ENCODE data around the gene UNC5CL. TPM values are rescaled to one million over a fixed set of nuclear protein-coding genes. Genes with fewer than 3 reads are reported as not detected.
"Not testable (repeated sequence)": the region's sequence is repeated elsewhere in the genome, so short reads cannot be mapped to it uniquely, and the experiment has no call there.

UNC5CL gene
- total RNA-seq, 5 donors from 2014 or later (not counting 1 experiment from before 2014, with no cell fraction given) = 4.3 to 7.3 (median 5.5) TPM

GRCh38 chr6:41017663-41018062 lies 21.4 kb downstream of the UNC5CL start:
- no peaks in the 10 kb centered on the region for H3K4me1 Mint-ChIP-seq

GRCh38 chr6:41015860-41016259 lies 23.2 kb downstream of the UNC5CL start:
- H3K4me3 ChIP-seq (ENCODE audit: control insufficient read depth in 1 of 2, extremely low read depth in 1 of 2, low read length in 1 of 2); DNase-seq; ATAC-seq (replicated peaks in 1 of 4); CTCF ChIA-PET; H3K27ac Mint-ChIP-seq; H3K4me3 Mint-ChIP-seq; H3K27ac ChIP-seq (ENCODE audit: low read length); POLR2A ChIA-PET; H3K27me3 Mint-ChIP-seq; H3K36me3 ChIP-seq (ENCODE audit: control insufficient read depth in 2 of 2, extremely low read depth in 1 of 2, insufficient read depth in 1 of 2, low read length in 1 of 2); H3K9me3 Mint-ChIP-seq; H3K4me1 Mint-ChIP-seq; H3K27me3 ChIP-seq (replicated peaks in 1 of 2; ENCODE audit: control insufficient read depth in 2 of 2, extremely low read depth in 1 of 2, insufficient read depth in 2 of 2, low read length in 1 of 2); H3K9me3 ChIP-seq; H3K4me1 ChIP-seq (ENCODE audit: control insufficient read depth in 1 of 2, extremely low read depth in 1 of 2, insufficient read depth in 2 of 2, low read length in 2 of 2): not testable (repeated sequence)
- H3K36me3 Mint-ChIP-seq = peaks cover 13% of the 10 kb centered on the region
- 100% methylated on average over 1 of the region's 5 CpGs for WGBS (ENCODE audit: insufficient coverage)

More at GRCh38 chr6:41017663-41018062, 21.4 kb downstream of the UNC5CL start:
- H3K36me3 Mint-ChIP-seq = peaks cover 13% of the 10 kb centered on the region
- no peak overlapping the region for H3K27ac Mint-ChIP-seq
- H3K4me1 ChIP-seq (ENCODE audit: control insufficient read depth in 1 of 2, extremely low read depth in 1 of 2, insufficient read depth in 2 of 2, low read length in 2 of 2) = no peaks in the 10 kb centered on the region
- ATAC-seq (replicated peaks in 1 of 4) (no peak), DNase-seq (no peak)
- no peaks in the 10 kb centered on the region for H3K9me3 ChIP-seq
- peaks cover 0 to 7% of the 10 kb centered on the region in 2 donors for H3K36me3 ChIP-seq (ENCODE audit: control insufficient read depth in 2 of 2, extremely low read depth in 1 of 2, insufficient read depth in 1 of 2, low read length in 1 of 2)
- ChIA-PET CTCF (no interaction called here), POLR2A (no interaction called here)
- peaks cover 0 to 7% of the 10 kb centered on the region in 2 donors for H3K27me3 Mint-ChIP-seq
- no peak overlapping the region for H3K4me3 ChIP-seq (ENCODE audit: control insufficient read depth in 1 of 2, extremely low read depth in 1 of 2, low read length in 1 of 2)
- peaks cover 0 to 4% of the 10 kb centered on the region in 2 experiments for H3K27me3 ChIP-seq (replicated peaks in 1 of 2; ENCODE audit: control insufficient read depth in 2 of 2, extremely low read depth in 1 of 2, insufficient read depth in 2 of 2, low read length in 1 of 2)
- no peak overlapping the region for H3K4me3 Mint-ChIP-seq
- H3K27ac ChIP-seq (ENCODE audit: low read length) = no peak overlapping the region
- WGBS (ENCODE audit: insufficient coverage) = 67% methylated on average over 1 of the region's 1 CpG
- H3K9me3 Mint-ChIP-seq = no peaks in the 10 kb centered on the region

DNA sequence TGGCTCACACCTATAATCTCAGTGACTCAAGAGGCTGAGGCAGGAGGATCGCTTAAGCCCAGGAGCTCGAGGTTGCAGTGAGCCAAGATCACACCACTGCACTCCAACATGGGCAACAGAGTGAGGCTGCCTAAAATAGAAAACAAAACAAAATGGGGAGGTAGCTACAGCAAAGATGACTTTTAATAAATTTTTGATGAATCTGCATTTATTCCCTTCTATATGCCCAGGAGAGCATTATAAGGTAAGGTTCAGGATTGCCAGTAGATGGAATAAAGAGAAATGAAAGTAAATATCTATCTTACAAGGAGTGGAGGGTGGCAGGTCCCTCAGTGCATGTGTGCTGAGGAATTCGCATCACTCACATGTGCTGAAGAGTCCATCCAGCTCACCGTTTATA lies 24.2 kb downstream of the UNC5CL start:
- ATAC-seq (replicated peaks in 1 of 4) = no peak
- no peak overlapping the region for H3K4me3 ChIP-seq (ENCODE audit: control insufficient read depth in 1 of 2, extremely low read depth in 1 of 2, low read length in 1 of 2)
- H3K27ac ChIP-seq (ENCODE audit: low read length) = no peak overlapping the region
- no peaks in the 10 kb centered on the region for H3K4me1 ChIP-seq (ENCODE audit: control insufficient read depth in 1 of 2, extremely low read depth in 1 of 2, insufficient read depth in 2 of 2, low read length in 2 of 2)
- H3K36me3 Mint-ChIP-seq = peaks cover 10% of the 10 kb centered on the region
- no peak overlapping the region for H3K27ac Mint-ChIP-seq
- no peaks in the 10 kb centered on the region for H3K9me3 Mint-ChIP-seq
- ChIA-PET POLR2A (no interaction called here), CTCF (no interaction called here)
- no peaks in the 10 kb centered on the region for H3K9me3 ChIP-seq
- 100% methylated on average over 2 of the region's 4 CpGs for WGBS (ENCODE audit: insufficient coverage)
- H3K4me3 Mint-ChIP-seq = no peak overlapping the region
- H3K36me3 ChIP-seq (ENCODE audit: control insufficient read depth in 2 of 2, extremely low read depth in 1 of 2, insufficient read depth in 1 of 2, low read length in 1 of 2) = peaks cover 0 to 7% of the 10 kb centered on the region in 2 donors
- peaks cover 0 to 4% of the 10 kb centered on the region in 2 experiments for H3K27me3 ChIP-seq (replicated peaks in 1 of 2; ENCODE audit: control insufficient read depth in 2 of 2, extremely low read depth in 1 of 2, insufficient read depth in 2 of 2, low read length in 1 of 2)
- H3K27me3 Mint-ChIP-seq = peaks cover 0 to 12% of the 10 kb centered on the region in 2 donors
- no peaks in the 10 kb centered on the region for H3K4me1 Mint-ChIP-seq
- no peak for DNase-seq

DNA sequence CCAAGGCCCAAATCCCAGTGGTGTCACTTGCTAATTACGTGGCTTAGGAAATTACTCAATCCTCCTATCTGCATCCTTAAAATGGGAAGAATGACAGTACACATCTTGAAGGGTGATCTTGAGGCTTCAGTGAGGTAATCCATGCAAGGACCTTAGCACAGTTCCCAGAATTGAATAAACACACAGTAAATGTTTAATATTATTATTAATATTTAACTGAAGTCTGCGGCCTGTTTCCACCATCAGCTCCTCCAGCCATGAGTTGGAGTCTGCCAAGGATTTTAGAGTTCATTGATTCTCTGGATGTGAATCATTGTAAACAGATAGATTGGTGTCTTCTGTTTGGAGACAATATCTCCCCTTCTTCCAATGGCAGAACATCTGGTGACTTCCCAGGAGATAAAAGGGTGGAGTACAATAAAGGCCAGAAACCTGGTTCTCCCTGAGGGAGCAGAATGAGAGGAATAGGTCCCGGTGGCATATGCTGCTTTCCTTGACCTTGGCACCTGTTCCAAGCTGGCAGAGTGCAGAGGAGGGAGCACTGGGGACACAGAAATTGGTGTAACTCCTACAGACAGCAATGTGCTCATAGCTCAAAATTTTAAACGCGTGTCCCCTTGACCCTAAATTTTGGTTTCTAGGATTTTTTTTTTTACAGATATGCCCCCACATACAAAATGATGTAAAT lies 25.4 kb downstream of the UNC5CL start:
- Histone ChIP-seq H3K4me1 (ENCODE audit: control insufficient read depth in 1 of 2, extremely low read depth in 1 of 2, insufficient read depth in 2 of 2, low read length in 2 of 2) (no peaks in the 10 kb centered on the region), H3K36me3 (ENCODE audit: control insufficient read depth in 2 of 2, extremely low read depth in 1 of 2, insufficient read depth in 1 of 2, low read length in 1 of 2) (peaks cover 0 to 7% of the 10 kb centered on the region in 2 donors), H3K27ac (ENCODE audit: low read length) (no peak overlapping the region), H3K4me3 (ENCODE audit: control insufficient read depth in 1 of 2, extremely low read depth in 1 of 2, low read length in 1 of 2) (no peak overlapping the region), H3K9me3 (no peaks in the 10 kb centered on the region), H3K27me3 (replicated peaks in 1 of 2; ENCODE audit: control insufficient read depth in 2 of 2, extremely low read depth in 1 of 2, insufficient read depth in 2 of 2, low read length in 1 of 2) (peaks cover 0 to 4% of the 10 kb centered on the region in 2 experiments)
- ChIA-PET CTCF (no interaction called here), POLR2A (interaction anchor here in 1 of 2 donors (0.7 kb wide), 1 partner anchor 1071 kb away, joined by 3 read pairs; no protein-coding TSS in a partner anchor)
- no peak for ATAC-seq (replicated peaks in 1 of 4)
- no peak for DNase-seq
- Mint-ChIP-seq H3K27ac (no peak overlapping the region), H3K27me3 (peaks cover 0 to 12% of the 10 kb centered on the region in 2 donors), H3K9me3 (no peaks in the 10 kb centered on the region), H3K4me3 (no peak overlapping the region), H3K4me1 (no peaks in the 10 kb centered on the region), H3K36me3 (peaks cover 5% of the 10 kb centered on the region)
- WGBS (ENCODE audit: insufficient coverage) = 64% methylated on average over 1 of the region's 5 CpGs

DNA sequence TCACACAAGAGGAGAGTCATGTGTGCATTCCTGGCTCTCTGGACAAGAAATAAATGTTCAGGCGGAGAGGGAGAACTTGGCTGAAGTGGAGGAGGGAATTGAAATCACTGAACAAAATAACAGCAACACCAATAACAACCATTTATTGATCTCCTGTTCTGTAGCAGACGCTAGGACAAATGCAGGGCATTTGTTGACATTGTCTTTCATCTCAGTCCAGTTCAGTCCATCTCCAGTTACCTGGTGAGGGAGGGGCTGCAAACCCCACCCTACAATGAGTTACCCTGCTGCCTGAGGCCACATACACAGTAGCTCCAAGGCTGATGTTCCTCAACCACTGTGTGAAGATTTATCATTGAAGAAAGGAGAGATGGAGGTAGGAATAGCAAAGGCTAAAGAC lies 27.3 kb downstream of the UNC5CL start:
- ChIA-PET CTCF (no interaction called here), POLR2A (interaction anchor here in 1 of 2 donors (0.6 kb wide), 2 partner anchors 25 to 423 kb away, joined by 5 to 7 read pairs; no protein-coding TSS in a partner anchor)
- Mint-ChIP-seq H3K4me1 (peaks cover 0 to under 1% (median 0%) of the 10 kb centered on the region in 3 donors), H3K4me3 (no peak overlapping the region), H3K9me3 (no peaks in the 10 kb centered on the region), H3K36me3 (no peaks in the 10 kb centered on the region), H3K27ac (no peak overlapping the region), H3K27me3 (peaks cover 0 to 4% of the 10 kb centered on the region in 2 donors)
- H3K9me3 ChIP-seq = no peaks in the 10 kb centered on the region
- ATAC-seq (replicated peaks in 1 of 4) (no peak), DNase-seq (no peak)
- no peaks in the 10 kb centered on the region for H3K36me3 ChIP-seq (ENCODE audit: control insufficient read depth in 2 of 2, extremely low read depth in 1 of 2, insufficient read depth in 1 of 2, low read length in 1 of 2)
- H3K27ac ChIP-seq (ENCODE audit: low read length) = no peak overlapping the region
- H3K4me1 ChIP-seq (ENCODE audit: control insufficient read depth in 1 of 2, extremely low read depth in 1 of 2, insufficient read depth in 2 of 2, low read length in 2 of 2) = no peaks in the 10 kb centered on the region
- no CpG with 5 or more reads among the region's 2 CpGs for WGBS (ENCODE audit: insufficient coverage)
- H3K4me3 ChIP-seq (ENCODE audit: control insufficient read depth in 1 of 2, extremely low read depth in 1 of 2, low read length in 1 of 2) = no peak overlapping the region
- H3K27me3 ChIP-seq (replicated peaks in 1 of 2; ENCODE audit: control insufficient read depth in 2 of 2, extremely low read depth in 1 of 2, insufficient read depth in 2 of 2, low read length in 1 of 2) = no peaks in the 10 kb centered on the region

- Mint-ChIP-seq H3K36me3 (no peaks in the 10 kb centered on the region), H3K9me3 (no peaks in the 10 kb centered on the region), H3K27me3 (peaks cover 6 to 10% of the 10 kb centered on the region in 2 donors), H3K4me3 (no peak overlapping the region), H3K27ac (no peak overlapping the region), H3K4me1 (peaks cover 0 to 8% (median 0%) of the 10 kb centered on the region in 3 donors)
- H3K4me1 ChIP-seq (ENCODE audit: control insufficient read depth in 1 of 2, extremely low read depth in 1 of 2, insufficient read depth in 2 of 2, low read length in 2 of 2) = no peaks in the 10 kb centered on the region
- ATAC-seq (replicated peaks in 1 of 4) (no peak), DNase-seq (no peak)
- H3K4me3 ChIP-seq (ENCODE audit: control insufficient read depth in 1 of 2, extremely low read depth in 1 of 2, low read length in 1 of 2) = no peak overlapping the region
- no peaks in the 10 kb centered on the region for H3K36me3 ChIP-seq (ENCODE audit: control insufficient read depth in 2 of 2, extremely low read depth in 1 of 2, insufficient read depth in 1 of 2, low read length in 1 of 2)
- CTCF ChIA-PET = no interaction called here
- POLR2A ChIA-PET = no interaction called here
- H3K27ac ChIP-seq (ENCODE audit: low read length) = no peak overlapping the region
- WGBS (ENCODE audit: insufficient coverage) = no CpG with 5 or more reads among the region's 1 CpG
- peaks cover 0 to 2% of the 10 kb centered on the region in 2 experiments for H3K27me3 ChIP-seq (replicated peaks in 1 of 2; ENCODE audit: control insufficient read depth in 2 of 2, extremely low read depth in 1 of 2, insufficient read depth in 2 of 2, low read length in 1 of 2)
- no peaks in the 10 kb centered on the region for H3K9me3 ChIP-seq
Measured at GRCh38 chr6:41009669-41010068, 29.4 kb downstream of the UNC5CL start.
